HepG2 (cell line): ENCODE measurements around the gene CEP128. TPM values are rescaled to one million over a fixed set of nuclear protein-coding genes. Genes with fewer than 3 reads are reported as not detected.

Experiments
- ATAC-seq: fragments of 200-7000 bp; cut with Tn5 transposase; 3 replicates; pipeline ENCODE4 v1.9.1; 2020; ENCODE audit warnings: mild to moderate bottlenecking, moderate library complexity
- BruUV-seq: library from RNA; stranded (reverse); fragments of 400-500 nt; replicated peaks from 2 replicates; lab custom pipeline; 2021; lab: Mats Ljungman, UMichigan
- CTCF ChIA-PET: fragments of 300-600 bp; formaldehyde crosslinking; extraction: SDS; loops from one replicate; lab custom pipeline; 2021; ENCODE audit warnings: low total read pairs, inconsistent platforms, low intra/inter-chr PET ratio; lab: Yijun Ruan, JAX
- POLR2A ChIA-PET: fragments of 350-600 bp; sonication (Branson Sonifier 250); formaldehyde crosslinking; loops from one replicate; lab custom pipeline; 2020; ENCODE audit warnings: antibody characterized with exemption, inconsistent platforms; lab: Yijun Ruan, JAX
- DNase-seq: peaks from one replicate; pipeline ENCODE4 v3.0.0-alpha.2; 2015; ENCODE audit warnings: low spot score
- FAIRE-seq: peaks from 3 replicates; lab custom pipeline; 2011; peaks lifted over from hg19 to GRCh38; lab: Jason Lieb, UNC
- H2AFZ ChIP-seq: one replicate; pipeline ENCODE4 v1.6.1; 2011; ENCODE audit warnings: low read length, inconsistent platforms
- H3K27ac ChIP-seq: fragments of 300-600 bp; 3 replicates; pipeline ENCODE4 v1.8.0; 2011; ENCODE audit warnings: mixed run types, mild to moderate bottlenecking, mixed read lengths, low read length, inconsistent platforms; ENCODE audit not compliant: insufficient read depth; ENCODE audit errors: extremely low read length
- H3K27me3 ChIP-seq, 2 experiments: fragments of 200-600 bp in 1 of 2; 2 replicates in 1 of 2; 3 replicates in 1 of 2; pipeline versions ENCODE4 v1.6.0 to v1.8.0; 2011; ENCODE audit warnings: low read length in 2 of 2, mild to moderate bottlenecking in 2 of 2, moderate library complexity in 2 of 2, inconsistent platforms in 1 of 2; ENCODE audit not compliant: insufficient read depth in 2 of 2, control insufficient read depth in 1 of 2
- H3K36me3 ChIP-seq, 2 experiments: fragments of 200-600 bp in 1 of 2; replicated peaks in 1 of 2; 2 replicates in 1 of 2; 3 replicates in 1 of 2; pipeline versions ENCODE4 v1.5.1 to v1.8.0; 2011; ENCODE audit warnings: low read length in 2 of 2, inconsistent platforms in 1 of 2; ENCODE audit not compliant: insufficient read depth in 2 of 2, control insufficient read depth in 1 of 2
- H3K4me1 ChIP-seq: 2 replicates; pipeline ENCODE4 v1.5.1; 2012; ENCODE audit warnings: low read length, inconsistent platforms; ENCODE audit not compliant: insufficient read depth
- H3K4me2 ChIP-seq: 2 replicates; pipeline ENCODE4 v1.6.0; 2011; ENCODE audit warnings: low read depth, low read length, inconsistent platforms
- H3K4me3 ChIP-seq, 3 experiments: fragments of 200-600 bp in 1 of 3; sonication (generic), shearing (Covaris generic) in 1 of 3; replicated peaks in 1 of 3; 2 replicates each; pipeline ENCODE4 v1.5.1; 2011 to 2016; ENCODE audit warnings: low read length in 3 of 3, inconsistent platforms in 2 of 3, low read depth in 2 of 3, mild to moderate bottlenecking in 2 of 3, control low read depth in 1 of 3, mixed read lengths in 1 of 3; ENCODE audit not compliant: insufficient read depth in 1 of 3
- H3K79me2 ChIP-seq: one replicate; pipeline ENCODE4 v1.6.1; 2011; ENCODE audit warnings: low read length, inconsistent platforms; ENCODE audit not compliant: insufficient read depth
- H3K9ac ChIP-seq: 2 replicates; pipeline ENCODE4 v1.6.0; 2011; ENCODE audit warnings: mild to moderate bottlenecking, low read depth, low read length, inconsistent platforms; ENCODE audit not compliant: insufficient read depth
- H3K9me3 ChIP-seq: 2 replicates; pipeline ENCODE4 v1.5.1; 2012; ENCODE audit warnings: mild to moderate bottlenecking, low read length
- H4K20me1 ChIP-seq: 2 replicates; pipeline ENCODE4 v1.6.0; 2011; ENCODE audit warnings: inconsistent platforms, mild to moderate bottlenecking, low read length, moderate library complexity; ENCODE audit not compliant: insufficient read depth
- CEBPZ ChIP-seq: IDR thresholded peaks from 2 replicates; pipeline ENCODE4 v1.6.1; 2012; ENCODE audit warnings: low read length, improper control_type of control experiment
- GTF2F1 ChIP-seq: fragments of 150-350 bp; IDR thresholded peaks from 2 replicates; pipeline ENCODE4 v1.6.1; 2014; ENCODE audit warnings: low read length
- HNRNPLL ChIP-seq: fragments of 200-400 bp; formaldehyde crosslinking; IDR thresholded peaks from 2 replicates; pipeline ENCODE4 v1.6.1; 2017; ENCODE audit warnings: mild to moderate bottlenecking, low read depth, low read length; ENCODE audit not compliant: poor library complexity, severe bottlenecking
- IRF2 ChIP-seq: IDR thresholded peaks from 2 replicates; pipeline ENCODE4 v1.6.1; 2018; ENCODE audit warnings: missing genetic modification reagents, missing compliant biosample characterization
- JDP2 ChIP-seq: sonication (generic); formaldehyde crosslinking; IDR thresholded peaks from 2 replicates; pipeline ENCODE4 v1.8.1; 2022; ENCODE audit warnings: missing genetic modification reagents, borderline replicate concordance
- MED8 ChIP-seq: sonication (generic); formaldehyde crosslinking; IDR thresholded peaks from 2 replicates; pipeline ENCODE4 v1.8.1; 2023; ENCODE audit warnings: mild to moderate bottlenecking, missing genetic modification reagents; ENCODE audit not compliant: insufficient replicate concordance
- NR0B2 ChIP-seq: sonication (generic); formaldehyde crosslinking; IDR thresholded peaks from 2 replicates; pipeline ENCODE4 v1.4.0; 2020; ENCODE audit warnings: mild to moderate bottlenecking, missing genetic modification reagents
- TFAP4 ChIP-seq: sonication (generic); IDR thresholded peaks from 2 replicates; pipeline ENCODE4 v1.6.1; 2016; ENCODE audit warnings: low read depth, borderline replicate concordance
- ZNF274 ChIP-seq: sonication (generic); formaldehyde crosslinking; IDR thresholded peaks from 2 replicates; pipeline ENCODE4 v1.5.1; 2020; ENCODE audit warnings: mild to moderate bottlenecking, missing genetic modification reagents
- ZNF576 ChIP-seq: sonication (generic); formaldehyde crosslinking; IDR thresholded peaks from 2 replicates; pipeline ENCODE4 v1.4.0; 2020; ENCODE audit warnings: mild to moderate bottlenecking, missing genetic modification reagents
- ZNF607 ChIP-seq: sonication (generic); formaldehyde crosslinking; IDR thresholded peaks from 2 replicates; pipeline ENCODE4 v1.5.1; 2020; ENCODE audit warnings: missing genetic modification reagents, mild to moderate bottlenecking, borderline replicate concordance
- ZNF652 ChIP-seq: IDR thresholded peaks from 2 replicates; pipeline ENCODE4 v1.6.1; 2016; ENCODE audit warnings: low read depth, borderline replicate concordance
- ZNF740 ChIP-seq: sonication (generic); formaldehyde crosslinking; IDR thresholded peaks from 2 replicates; pipeline ENCODE4 v1.4.0; 2020; ENCODE audit warnings: missing genetic modification reagents
- ZNF83 ChIP-seq: sonication (generic); formaldehyde crosslinking; IDR thresholded peaks from 2 replicates; pipeline ENCODE4 v1.4.0; 2020; ENCODE audit warnings: missing genetic modification reagents, mild to moderate bottlenecking, borderline replicate concordance
- WGBS: methylation state at CpG from one replicate; pipeline ENCODE4 v1.1.6; 2017; ENCODE audit warnings: low lambda C conversion rate; 5-methylcytosine and 5-hydroxymethylcytosine counted together
- in situ Hi-C: cut with HindIII; loops from 2 replicates; pipeline ENCODE4 v1.10.0; 2017; ENCODE audit warnings: low pct_unique_long_range_greater_than_20kb; ENCODE audit not compliant: extremely low pct_ligation_motif_present
- intact Hi-C: fragments of 100-400 bp; cut with micrococcal nuclease; formaldehyde crosslinking; loops from one replicate; pipeline ENCODE4 v1.10.0; 2022; ENCODE audit not compliant: unreplicated experiment
- polyA plus RNA-seq, 8 experiments: library from polyadenylated mRNA; depleted of rRNA in 3 of 8; stranded (reverse) in 7 of 8; unstranded in 1 of 8; fragments of >200 nt; fragmentation: Illumina TruSeq in 4 of 8; extraction: Trizol in 4 of 8; gene quantifications; 2 replicates each; pipeline versions ENCODE4 v1.2.1 to v1.2.3, GENCODE V29; 2011 to 2016; ENCODE audit warnings: low read depth in 4 of 8, missing spikeins in 1 of 8, mixed read lengths in 1 of 8; ENCODE audit not compliant: insufficient read depth in 1 of 8
- total RNA-seq, 5 experiments: library from RNA; depleted of rRNA; stranded (reverse); fragments of >200 nt; fragmentation: Illumina TruSeq; extraction: Trizol; gene quantifications; 2 replicates each; pipeline ENCODE4 v1.2.3, GENCODE V29; 2016; ENCODE audit warnings: low read depth in 1 of 5

CEP128 gene
- total and polyA plus RNA-seq, 2 of the 13 experiments (the other 11 are each of a cell fraction or from before 2014, with no cell fraction given): 1.3 to 7.5 TPM

GRCh38 chr14:80867091-80867490 lies 74.4 kb downstream of the CEP128 start:
- in situ Hi-C loops: loop anchor here (25.0 kb wide), 1 partner anchor 805 kb away; no protein-coding TSS in a partner anchor
- Histone ChIP-seq H3K4me1 (no peaks in the 10 kb centered on the region), H3K4me3 (no peak overlapping the region), H4K20me1 (no peaks in the 10 kb centered on the region), H3K36me3 (no peaks in the 10 kb centered on the region), H3K9ac (no peak overlapping the region), H3K4me2 (no peak overlapping the region), H3K27me3 (no peaks in the 10 kb centered on the region), H3K79me2 (no peaks in the 10 kb centered on the region), H3K9me3 (peaks cover 21% of the 10 kb centered on the region; the same call in 1 of the 2 replicates), H2AFZ (no peak overlapping the region), H3K27ac (no peak overlapping the region)
- POLR2A ChIA-PET: no interaction called here
- intact Hi-C loops: no loop called here
- BruUV-seq: no TSS peak
- TF ChIP-seq IRF2 (CRISPR knock-in tag) (no peak), TFAP4 (no peak), JDP2 (CRISPR knock-in tag) (no peak), NR0B2 (CRISPR knock-in tag) (no peak), MED8 (no peak)
- ATAC-seq (no peak), DNase-seq (no peak), FAIRE-seq (no peak)
- CTCF ChIA-PET: no interaction called here
- WGBS: 82% methylated on average over 1 of the region's 1 CpG

GRCh38 chr14:80865565-80865964 lies 76.0 kb downstream of the CEP128 start:
- in situ Hi-C loops (loop anchor here (25.0 kb wide), 1 partner anchor 803 kb away; no protein-coding TSS in a partner anchor), intact Hi-C loops (no loop called here)
- H2AFZ ChIP-seq: no peak overlapping the region
- BruUV-seq: no TSS peak
- H3K9ac ChIP-seq: no peak overlapping the region
- DNase-seq: no peak
- H3K27me3 ChIP-seq: no peaks in the 10 kb centered on the region
- H3K27ac ChIP-seq: no peak overlapping the region
- H3K36me3 ChIP-seq: no peaks in the 10 kb centered on the region
- H4K20me1 ChIP-seq: no peaks in the 10 kb centered on the region
- no peaks in the 10 kb centered on the region for H3K4me1 ChIP-seq
- ChIA-PET CTCF (no interaction called here), POLR2A (no interaction called here)
- H3K9me3 ChIP-seq: peaks cover 21% of the 10 kb centered on the region; the same call in 1 of the 2 replicates
- no peak for ATAC-seq
- no peak overlapping the region for H3K4me3 ChIP-seq
- H3K79me2 ChIP-seq: no peaks in the 10 kb centered on the region
- 100% methylated on average over 2 of the region's 2 CpGs for WGBS
- FAIRE-seq: no peak
- no peak overlapping the region for H3K4me2 ChIP-seq
- TF ChIP-seq GTF2F1 (no peak), ZNF652 (CRISPR knock-in tag) (no peak), CEBPZ (no peak), ZNF83 (no peak), ZNF740 (CRISPR knock-in tag) (no peak), ZNF274 (CRISPR knock-in tag) (no peak), HNRNPLL (no peak), ZNF607 (CRISPR knock-in tag) (no peak), ZNF576 (CRISPR knock-in tag) (no peak)
